RPMI8226 (cell line): ENCODE data around the gene PPP1R12C.
A peak's percentile ranks its signal among the peaks of the same experiment; 100 is the strongest.
"Not testable (repeated sequence)": the region's sequence is repeated elsewhere in the genome, so short reads cannot be mapped to it uniquely, and the experiment has no call there.

Experiments
- DNase-seq: peaks from one replicate; pipeline ENCODE4 v3.0.0-alpha.2; 2015

PPP1R12C gene

DNA sequence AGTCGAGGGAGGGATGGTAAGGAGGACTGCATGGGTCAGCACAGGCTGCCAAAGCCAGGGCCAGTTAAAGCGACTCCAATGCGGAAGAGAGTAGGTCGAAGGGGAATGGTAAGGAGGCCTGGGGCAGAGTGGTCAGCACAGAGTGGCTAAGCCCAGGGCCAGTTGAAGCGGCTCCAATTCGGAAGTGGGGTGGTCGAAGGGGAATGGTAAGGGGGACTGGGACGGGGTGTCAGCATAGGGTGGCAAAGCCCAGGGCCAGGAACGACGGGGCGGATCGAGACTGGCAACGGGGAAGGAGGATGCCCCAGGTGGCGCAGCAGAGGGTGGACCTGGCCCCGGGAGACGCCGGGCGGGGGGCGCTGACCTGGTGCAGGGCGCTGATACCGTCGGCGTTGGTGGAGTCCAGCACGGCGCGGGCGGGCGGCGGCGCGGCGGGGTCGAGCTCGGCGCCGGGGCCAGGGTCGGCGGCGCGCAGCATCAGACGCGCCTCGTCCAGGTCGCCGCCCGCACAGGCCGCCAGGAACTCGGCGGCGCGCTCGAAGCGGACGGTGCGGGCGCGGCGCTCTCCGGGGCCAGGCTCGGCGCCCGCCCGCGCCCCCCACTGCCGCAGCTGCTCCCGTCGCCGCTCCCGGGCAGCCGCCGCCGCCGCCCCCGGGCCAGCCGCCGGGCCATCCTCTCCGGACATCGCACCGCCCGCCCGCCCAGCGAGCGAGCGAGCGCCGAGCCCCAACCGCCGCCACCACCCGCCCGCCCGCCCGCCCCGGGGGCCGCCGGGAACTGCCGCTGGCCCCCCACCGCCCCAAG, at the start of gene PPP1R12C:
Gene PPP1R12C, minus strand, starts transcription at position 779 of the 804 bp plus-strand sequence. Its CDS starts 94 bp downstream, at position 685.
- DNase-seq, result no peak

DNA sequence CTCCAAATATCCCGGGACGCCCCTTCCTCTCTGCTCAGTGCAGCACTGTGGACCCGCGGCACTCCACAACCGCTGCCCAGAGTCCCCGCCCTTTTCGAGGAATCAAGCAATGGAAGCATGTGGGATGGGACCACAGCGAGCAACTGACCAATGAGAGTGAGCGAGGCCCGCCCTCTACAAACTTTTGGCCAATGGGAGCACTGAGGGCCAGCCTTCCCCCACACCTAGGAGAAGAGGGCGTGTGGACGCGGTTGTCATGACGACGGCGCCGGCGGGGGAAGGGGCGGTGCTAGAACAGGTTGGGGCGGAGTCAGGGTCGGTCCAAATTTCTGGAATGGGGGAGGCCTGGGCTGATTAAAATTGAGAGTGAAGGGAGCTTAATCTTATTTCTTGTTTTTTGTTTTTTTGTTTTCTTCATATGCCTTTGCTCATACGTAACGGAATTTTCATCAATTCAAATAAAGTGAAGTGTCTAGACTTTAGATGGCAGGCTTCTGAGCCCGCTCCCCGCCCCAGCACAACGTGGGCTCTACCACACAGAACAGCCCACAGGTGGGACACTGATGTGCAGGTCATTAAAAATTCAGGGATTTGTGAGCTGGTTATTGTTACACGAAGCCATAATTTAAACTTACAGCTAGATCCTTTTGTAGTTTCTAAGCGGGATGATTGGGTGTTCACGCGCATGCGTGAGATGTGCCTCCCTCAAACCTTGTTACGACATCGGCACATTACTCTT, 49.3 kb upstream of the PPP1R12C start, which contains the start of gene DNAAF3:
Gene DNAAF3, minus strand, starts transcription at position 84 of the 739 bp plus-strand sequence. CDS start 200 bp downstream, outside the sequence.
- DNase-seq, result peak; percentile 98

DNA sequence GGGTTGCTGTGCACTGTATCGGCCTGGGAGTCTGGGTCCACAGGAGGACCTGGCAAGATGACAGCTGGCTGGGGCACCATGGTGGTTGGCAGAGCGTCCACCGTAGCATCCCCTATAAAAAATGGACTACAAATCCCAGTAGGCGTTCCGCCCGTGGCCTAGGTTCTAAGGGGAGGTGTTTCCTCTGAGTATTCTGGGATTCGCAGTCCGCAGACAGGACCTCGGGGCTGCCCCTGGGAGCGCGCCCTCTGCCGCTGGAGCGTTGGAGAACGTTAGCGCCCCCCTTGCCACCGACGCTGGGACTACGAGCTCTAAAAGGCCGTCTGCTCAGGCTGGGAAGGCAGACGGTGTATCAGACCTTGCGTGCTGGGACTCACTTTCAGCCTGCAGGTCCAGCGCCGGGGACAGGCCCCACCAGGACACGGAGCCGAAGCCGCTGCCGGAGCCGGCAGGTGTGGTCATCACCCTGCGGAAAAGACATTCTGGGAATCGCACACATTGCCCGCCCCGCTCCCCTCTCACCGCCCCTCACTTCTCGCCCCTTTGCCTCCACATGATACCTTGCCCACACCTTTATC, 48.6 kb upstream of the PPP1R12C start:
- peak; percentile 88 for DNase-seq

DNA sequence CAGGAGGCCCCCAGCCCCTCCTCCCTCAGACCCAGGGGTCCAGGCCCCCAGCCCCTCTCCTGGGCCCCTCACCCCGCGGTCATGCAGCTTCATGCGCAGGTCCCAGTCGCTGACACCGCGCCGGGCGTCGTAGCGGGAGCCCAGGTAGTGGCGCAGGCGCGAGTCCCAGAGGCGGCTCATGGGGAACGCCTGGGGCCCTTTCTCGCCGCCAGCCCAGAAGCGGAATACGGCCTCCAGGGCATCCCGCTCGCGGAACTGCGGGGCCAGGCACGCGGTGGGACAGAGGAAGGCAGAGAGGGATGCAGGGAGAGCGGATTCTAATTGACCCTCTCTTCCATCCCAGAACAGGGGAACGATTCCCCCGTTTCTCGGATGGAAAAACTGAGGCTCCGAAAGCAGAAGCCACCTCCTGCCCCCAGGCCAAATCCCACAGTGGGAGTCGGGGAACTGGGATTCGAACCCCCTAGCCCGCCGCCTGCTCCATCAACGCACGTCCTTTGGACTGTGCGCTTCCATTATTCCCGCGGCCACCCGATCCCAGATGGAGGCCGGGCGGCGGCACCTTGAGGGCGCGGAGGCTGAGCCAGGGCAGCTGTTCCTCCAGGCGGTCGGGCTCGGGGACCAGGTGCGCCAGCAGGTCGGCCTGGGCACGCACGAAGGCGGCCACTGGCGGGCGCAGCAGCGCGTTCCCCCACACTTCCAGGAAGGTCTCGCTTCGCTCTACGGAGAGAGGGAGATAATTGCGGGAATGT, 44.3 kb upstream of the PPP1R12C start:
- no peak for DNase-seq

DNA sequence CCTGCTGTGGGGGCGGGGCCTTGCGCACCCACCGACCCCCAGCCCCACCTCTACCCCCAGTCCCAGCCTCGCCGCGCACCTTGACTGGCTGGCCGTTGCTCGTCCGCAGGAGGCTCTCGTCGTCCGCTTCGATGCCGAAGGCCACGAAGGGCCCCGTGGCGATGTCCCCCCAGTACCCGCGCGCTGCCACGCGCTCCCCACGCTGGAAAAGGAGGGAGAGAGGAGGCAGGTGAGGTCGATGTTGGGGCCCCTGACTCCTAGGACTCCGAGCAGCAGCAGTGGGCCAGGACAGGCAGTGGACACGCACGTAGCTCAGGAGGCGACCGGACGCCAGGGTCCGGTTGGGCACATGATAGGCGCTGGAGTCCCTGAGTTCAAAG, 43.5 kb upstream of the PPP1R12C start:
- DNase-seq, result no peak

DNA sequence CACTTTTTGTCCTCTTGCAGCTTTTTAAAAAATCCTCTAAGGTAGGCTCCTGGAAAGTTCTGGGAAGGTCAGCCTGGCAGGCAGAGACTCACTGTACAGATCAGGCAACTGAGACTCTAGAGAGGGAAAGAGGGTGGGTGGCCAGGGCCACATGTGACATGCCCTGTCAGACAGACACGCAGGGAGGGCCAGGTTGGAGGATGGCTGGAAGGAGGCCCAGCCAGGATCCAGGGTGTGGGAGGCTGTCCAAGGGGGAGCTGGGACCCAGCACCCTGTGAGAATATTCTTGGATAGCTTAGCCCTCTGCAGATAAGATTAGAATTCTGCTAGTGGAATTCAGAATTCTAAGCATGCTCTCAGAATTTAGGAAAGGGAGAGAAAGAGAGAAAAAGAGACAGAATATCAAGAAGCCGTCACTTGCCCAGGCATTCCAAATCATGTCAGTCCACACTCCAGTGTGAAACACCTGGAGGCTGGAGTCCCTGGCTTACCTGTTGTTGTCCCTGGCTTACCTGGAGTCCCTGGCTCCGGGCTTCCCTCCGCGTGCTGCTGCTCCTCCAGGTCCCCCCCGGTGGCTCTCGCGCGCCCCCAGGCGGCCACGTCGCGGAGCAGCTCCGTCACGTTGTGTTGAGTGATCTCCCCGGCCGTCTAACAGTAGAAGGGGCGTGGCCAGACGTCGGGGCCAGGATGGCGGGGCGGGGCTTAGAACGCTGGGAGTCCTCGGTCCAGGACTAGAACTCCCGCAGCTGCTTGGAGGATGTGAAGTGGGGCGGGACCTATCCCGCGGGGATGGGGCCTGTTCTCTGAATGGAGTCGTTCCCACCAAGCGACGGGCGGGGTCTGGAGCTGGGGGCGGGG, 42.9 kb upstream of the PPP1R12C start:
- DNase-seq, result peak; percentile 95

DNA sequence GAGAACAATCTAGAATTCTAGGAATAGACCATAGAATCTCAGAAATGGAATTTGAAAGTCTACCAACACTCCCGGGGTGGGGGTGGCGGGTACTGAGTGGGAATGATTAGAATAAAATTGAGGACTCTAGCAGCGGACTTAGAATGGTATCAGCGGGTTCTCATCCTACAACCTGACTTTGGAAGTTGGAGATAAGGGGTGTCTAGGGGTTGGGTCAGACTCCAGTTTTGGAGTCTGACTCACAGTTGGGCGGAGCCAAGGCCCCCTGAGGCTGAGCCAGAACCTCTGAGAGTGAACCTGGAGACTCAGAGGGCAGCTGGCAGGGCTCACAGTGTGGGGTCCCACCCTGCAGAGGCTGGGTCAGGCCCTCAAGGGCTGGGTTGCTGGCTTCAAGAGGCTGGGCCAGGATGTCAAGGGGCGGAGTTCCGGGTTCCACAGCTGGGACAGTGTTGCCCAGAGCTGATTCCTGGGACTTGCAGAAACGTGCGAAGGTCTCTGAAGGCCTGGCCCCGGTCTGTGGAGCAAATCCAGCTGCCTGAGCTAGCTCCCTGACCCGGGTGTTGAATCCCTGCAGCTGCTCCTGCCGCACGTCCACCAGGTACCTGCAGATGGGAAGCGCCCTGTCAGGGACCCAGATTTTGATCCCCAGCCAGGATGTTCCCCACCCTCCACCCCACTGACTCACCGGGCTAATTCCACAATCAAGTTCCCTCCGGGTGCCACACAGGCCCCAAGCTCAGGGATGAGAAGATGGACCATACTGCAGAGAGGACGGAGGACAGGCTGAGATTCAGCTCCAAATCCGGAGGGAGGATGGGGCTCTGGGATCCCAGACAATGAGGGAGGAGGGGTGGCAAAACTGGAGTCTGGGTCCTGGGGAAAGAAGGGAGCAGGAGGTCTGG, 41.7 kb upstream of the PPP1R12C start:
- no peak for DNase-seq

DNA sequence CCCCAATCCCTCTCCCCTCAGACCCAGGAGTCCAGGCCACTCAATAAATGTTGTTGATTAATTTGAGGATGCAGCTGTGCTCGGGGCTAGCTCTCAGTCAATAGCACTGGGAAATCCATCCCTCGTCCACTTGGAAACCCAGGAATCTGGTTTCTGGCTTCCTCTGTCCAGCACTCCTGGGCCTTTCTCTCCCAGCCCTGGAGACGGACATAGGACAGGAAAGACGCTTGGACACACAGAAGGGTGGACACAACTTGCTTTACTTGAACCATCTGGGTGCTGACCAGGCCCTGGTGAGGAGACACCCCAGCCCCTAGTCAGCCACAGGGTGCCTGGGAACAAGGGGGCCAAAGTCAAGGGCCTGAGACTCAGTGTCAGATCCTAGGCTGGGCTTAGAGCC, 41.0 kb upstream of the PPP1R12C start:
- no peak for DNase-seq

DNA sequence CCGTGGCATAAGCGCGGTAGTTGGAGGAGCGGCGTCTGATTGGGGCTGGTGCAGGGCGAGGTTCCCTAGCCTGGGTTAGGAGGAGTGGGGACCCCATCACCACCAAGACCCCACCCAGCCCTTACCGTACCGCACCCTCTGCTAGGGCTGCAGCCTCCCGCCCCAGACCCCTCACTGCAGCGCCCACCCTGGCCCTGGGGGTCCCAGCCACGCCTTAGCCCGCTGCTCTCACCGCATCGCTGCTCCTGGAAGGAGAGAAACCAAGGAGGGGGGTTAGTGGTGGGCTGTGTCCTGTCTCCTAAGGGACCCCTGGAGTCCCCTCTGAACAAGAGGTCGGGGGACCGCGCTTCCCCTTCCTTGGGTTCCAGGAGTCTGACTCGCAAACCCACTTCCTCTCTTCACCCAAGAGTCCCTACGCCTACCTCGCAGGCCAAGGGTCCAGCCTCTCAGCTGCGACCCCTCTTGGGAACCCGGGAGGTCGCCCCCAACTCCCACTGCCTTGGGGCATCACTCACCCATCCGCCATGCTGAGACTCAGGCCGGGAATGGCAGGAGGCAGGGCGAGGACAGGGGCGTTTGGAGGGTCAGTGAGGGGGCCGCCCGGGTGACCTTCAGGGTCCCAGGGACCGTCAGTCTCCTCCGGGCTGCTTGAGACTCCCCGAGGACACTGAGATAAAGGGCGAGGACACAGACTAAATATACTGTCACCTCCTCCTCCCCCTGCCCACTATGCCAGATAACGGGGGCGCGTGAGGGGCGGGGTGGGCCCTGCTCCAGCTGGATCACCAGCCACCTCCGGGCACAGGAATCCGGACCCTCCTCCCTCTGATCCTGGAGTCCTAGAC, 39.8 kb upstream of the PPP1R12C start, which contains the start of gene TNNI3:
Gene TNNI3, minus strand, starts transcription at position 669 of the 845 bp plus-strand sequence. Its CDS starts 143 bp downstream, at position 526.
- DNase-seq, result no peak

DNA sequence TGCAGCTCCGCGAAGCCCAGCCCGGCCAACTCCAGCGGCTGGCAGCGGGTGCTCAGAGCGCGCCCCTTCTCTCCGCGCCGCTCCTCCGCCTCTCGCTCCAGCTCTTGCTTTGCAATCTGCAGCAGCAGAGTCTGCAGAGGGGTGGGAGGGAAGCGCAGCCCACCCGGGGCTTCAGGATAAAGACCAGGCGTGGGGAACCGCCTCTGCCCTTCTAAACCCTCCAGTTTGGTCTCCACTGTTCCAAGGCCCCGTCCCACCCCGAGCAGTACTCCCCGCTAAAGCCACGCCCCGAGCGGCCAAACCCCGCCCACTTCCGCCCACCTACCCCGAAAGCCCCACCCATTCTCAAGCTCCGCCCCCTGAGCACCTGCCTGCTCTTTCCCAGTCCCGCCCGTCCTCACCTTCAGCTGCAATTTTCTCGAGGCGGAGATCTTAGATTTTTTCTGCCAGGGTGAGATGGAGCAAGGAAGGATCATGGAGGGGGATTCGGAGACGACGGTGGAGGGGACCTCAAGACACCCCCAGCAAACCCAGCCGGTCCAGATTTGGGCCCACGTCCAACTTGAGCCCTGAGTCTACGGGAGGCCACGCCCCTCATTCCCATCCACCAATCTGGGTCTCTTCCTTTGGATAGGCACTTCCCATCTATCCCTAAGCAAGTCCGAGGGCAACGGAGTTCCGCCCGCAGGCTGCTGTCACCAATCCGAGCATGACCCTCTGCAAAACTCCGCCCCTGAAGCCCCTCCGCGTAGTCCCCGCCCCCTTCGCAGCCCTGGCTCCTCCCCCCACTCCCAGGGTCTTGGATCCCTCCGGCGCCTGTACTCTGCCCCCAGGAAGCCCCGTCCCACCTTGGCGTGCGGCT, 39.0 kb upstream of the PPP1R12C start:
- DNase-seq, result peak; percentile 68

DNA sequence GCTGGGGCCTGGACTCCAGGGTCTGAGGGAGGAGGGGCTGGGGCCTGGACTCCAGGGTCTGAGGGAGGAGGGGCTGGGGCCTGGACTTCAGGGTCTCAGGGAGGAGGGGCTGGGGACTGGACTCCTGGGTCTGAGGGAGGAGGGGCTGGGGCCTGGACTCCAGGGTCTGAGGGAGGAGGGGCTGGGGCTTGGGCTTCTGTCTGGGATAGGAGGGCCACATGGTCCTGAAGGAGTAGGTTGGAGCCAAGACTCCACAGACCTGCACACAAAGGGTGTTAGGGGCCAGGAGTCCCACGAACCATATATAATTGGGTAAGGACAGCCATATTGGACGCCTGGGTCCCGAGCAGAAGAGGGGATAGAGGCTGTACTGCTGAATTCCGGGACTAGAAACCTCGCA, 38.3 kb upstream of the PPP1R12C start:
- DNase-seq, result not testable (repeated sequence)

DNA sequence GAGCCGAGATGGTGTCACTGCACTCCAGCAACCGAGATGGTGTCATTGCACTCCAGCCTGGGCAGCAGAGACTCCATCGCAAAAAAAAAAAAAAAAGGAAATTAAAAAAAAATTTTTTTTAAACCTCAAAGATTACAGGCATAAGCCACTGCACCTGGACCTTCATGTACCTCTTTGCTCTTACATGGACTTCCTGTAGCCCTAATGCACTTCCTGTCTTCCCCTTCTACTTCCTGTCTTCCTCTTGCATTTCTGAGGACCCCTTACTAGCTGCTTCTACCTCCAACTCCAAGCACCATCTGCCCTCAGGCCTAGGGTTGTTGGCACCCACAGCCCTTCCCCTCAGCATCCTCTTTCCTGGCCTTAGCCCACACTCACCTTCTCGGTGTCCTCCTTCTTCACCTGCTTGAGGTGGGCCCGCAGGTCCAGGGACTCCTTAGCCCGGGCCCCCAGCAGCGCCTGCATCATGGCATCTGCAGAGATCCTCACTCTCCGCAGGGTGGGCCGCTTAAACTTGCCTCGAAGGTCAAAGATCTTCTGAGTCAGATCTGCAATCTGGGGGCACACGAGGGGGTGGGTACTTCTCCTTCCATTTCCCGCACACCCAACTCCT, 36.3 kb upstream of the PPP1R12C start:
- DNase-seq, result peak; percentile 57

DNA sequence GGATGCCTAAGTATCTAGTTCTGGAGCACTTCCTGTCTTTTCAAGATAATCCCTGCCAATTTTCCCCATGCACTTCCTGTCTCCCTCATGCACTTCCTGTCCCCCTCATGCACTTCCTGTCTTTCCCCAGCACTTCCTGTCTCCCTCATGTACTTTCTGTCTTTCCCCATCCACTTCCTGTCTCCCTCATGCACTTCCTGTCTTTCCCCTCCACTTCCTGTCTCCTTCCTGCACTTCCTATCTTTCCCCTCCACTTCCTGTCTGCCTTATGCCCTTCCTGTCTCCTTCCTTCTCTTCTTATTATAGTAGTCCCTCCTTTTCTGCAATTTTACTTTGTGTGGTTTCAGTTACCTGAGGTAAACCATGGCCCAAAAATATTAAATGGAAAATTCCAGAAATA, 34.6 kb upstream of the PPP1R12C start:
- no peak for DNase-seq

DNA sequence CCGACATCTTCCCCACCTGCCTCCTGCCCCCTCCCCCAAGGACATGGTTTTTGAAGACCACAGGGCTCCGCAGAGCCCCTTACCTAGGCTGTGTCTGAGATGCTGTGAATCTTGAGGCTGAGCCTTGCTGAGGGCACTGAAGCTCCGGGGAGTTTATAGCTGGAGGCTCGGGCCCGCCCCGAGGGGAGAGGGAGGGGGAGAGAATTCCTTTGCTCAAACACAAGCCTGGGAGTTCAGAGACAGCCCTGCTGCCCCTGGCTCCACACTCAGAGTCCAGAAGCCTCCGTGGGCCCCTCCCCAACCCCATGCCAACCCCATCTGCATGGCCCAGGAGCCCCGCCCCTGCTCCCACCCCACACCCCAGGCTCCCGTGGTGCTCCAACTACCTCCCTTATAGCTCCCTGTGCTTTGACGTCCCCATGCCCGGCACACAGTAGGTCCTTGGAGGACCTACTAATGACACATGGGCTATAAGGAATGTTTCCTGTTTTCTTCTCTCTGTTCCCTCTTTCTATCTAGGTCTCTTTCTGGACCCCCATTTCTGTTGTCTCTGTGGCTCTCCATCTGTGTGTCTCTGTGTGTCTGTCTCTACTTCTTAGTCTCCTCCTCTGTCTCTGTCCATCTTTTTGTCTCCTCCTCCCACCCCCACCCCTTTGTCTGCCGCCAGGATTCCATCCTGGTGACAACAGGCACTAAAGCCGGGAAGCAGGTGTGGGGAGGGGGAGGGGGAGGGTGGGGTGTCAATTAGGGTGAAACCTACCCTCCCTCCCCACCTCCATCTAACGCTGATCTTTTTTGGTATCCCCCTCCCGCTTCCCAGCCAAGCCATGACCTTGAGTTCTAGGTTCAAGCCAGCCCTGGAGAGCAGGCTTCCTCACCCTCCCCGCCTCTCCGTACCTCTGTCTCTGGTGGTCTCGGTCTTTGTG, 31.9 kb upstream of the PPP1R12C start, which contains the start of gene TNNT1:
Gene TNNT1, minus strand, starts transcription at position 129 of the 926 bp plus-strand sequence. CDS start 2,049 bp downstream, outside the sequence.
- DNase-seq, result peak; percentile 27

DNA sequence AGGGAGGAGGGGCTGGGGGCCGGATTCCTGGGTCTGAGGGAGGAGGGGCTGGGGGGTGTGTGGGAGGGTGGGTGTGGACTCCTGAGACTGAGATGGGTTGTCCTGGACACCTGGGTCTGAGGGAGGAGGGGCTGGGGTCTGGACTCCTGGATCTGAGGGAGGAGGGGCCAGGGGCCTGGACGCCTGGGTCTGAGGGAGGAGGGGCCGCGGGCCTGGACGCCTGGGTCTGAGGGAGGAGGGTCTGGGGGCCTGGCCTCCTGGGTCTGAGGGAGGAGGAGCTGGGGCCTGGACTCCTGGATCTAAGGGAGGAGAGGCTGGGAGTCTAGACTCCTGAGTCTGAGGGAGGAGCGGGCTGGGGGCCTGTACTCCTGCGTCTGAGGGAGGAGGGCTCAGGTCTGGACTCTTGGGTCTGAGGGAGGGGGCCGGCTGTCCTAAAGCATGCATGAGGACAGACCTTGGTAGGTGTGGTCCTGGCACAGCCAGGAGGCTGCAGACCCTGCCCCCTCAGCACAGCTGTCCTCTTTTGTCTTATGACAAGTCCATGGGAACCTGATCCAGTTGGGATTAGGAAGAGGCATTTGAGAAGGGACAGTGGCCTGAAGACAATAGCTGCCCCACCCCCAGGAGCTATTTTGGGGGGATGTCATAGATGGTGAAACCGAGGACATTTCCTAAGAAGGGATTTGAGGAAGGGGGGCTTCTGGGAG, 30.3 kb upstream of the PPP1R12C start:
- no peak for DNase-seq

DNA sequence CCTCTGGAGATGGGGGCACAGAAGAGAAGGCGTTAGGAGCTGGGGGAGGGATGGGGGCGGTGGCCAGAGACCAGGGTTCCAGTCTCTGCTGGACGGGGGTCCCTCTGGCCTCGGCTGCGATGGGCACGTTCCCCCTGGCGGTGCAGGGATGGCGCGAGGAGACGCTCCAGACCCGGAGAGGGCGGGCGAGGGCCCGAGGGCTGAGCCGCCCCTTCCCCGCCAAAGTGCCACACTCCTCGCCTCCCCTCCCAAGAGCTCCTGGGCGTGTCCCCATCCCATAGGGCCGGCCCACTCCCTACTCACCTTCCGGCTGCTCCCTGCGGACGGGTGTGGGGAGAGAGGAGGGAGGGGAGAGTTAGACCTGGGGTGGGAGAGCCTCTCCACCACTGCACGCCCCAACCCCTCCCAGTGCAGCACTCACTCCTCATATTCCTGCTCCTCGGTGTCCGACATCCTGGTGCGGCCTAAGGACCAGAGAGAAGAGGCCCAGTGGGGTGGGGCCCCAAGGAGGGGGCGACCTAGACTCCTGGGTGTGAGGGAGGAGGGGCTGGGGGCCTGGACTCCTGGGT, 29.4 kb upstream of the PPP1R12C start:
- DNase-seq, result peak; percentile 31
